Ovary (tissue), 9 donors: ENCODE measurements around the gene NR4A3. TPM values are rescaled to one million over a fixed set of nuclear protein-coding genes. Genes with fewer than 3 reads are reported as not detected.
"Not testable (repeated sequence)": the region's sequence is repeated elsewhere in the genome, so short reads cannot be mapped to it uniquely, and the experiment has no call there.

Experiments used
- DNase-seq, 5 donors: peaks; one replicate each; pipeline ENCODE4 v3.0.0-alpha.2; 2019 to 2020
- H3K27ac ChIP-seq, 2 donors: fragments of 200-600 bp; one replicate each; pipeline versions ENCODE4 v1.5.1 to v1.8.0; 2019 to 2022
- H3K27me3 ChIP-seq: fragments of 200-600 bp; one replicate; pipeline ENCODE4 v1.8.0; 2022
- H3K36me3 ChIP-seq: fragments of 200-600 bp; sonication (generic); one replicate; pipeline ENCODE4 v1.5.1; 2019
- H3K4me1 ChIP-seq: one replicate; pipeline ENCODE4 v1.8.1; 2013; ENCODE audit warnings: mild to moderate bottlenecking, moderate library complexity; ENCODE audit not compliant: insufficient read depth
- H3K4me3 ChIP-seq: fragments of 200-600 bp; sonication (generic); one replicate; pipeline ENCODE4 v1.5.1; 2017
- H3K9me3 ChIP-seq, 2 donors: fragments of 200-600 bp in 1 of 2; sonication (generic) in 1 of 2; one replicate each; pipeline versions ENCODE4 v1.5.1 to v1.8.1; 2013 to 2019; ENCODE audit warnings: mild to moderate bottlenecking in 1 of 2, moderate library complexity in 1 of 2
- CTCF ChIP-seq, 3 donors: fragments of 450-650 bp in 2 of 3; fragments of 200-600 bp in 1 of 3; IDR thresholded peaks; one replicate each; pipeline versions ENCODE4 v1.5.1 to v1.8.0; 2016 to 2022; ENCODE audit warnings: antibody characterized with exemption in 3 of 3, mild to moderate bottlenecking in 1 of 3
- EP300 ChIP-seq: sonication (generic); formaldehyde crosslinking; IDR thresholded peaks from one replicate; pipeline ENCODE4 v1.6.1; 2017; ENCODE audit warnings: antibody characterized with exemption
- POLR2A ChIP-seq: fragments of 450-650 bp; IDR thresholded peaks from one replicate; pipeline ENCODE4 v1.6.1; 2017; ENCODE audit warnings: antibody characterized with exemption, mild to moderate bottlenecking, moderate library complexity
- WGBS, 3 donors: extraction: QIAGEN DNeasy Blood & Tissue Kit in 1 of 3; methylation state at CpG; one replicate each; pipeline versions ENCODE4 v1.1.5 to v1.1.7; 2013 to 2017; 5-methylcytosine and 5-hydroxymethylcytosine counted together
- intact Hi-C, 4 donors: fragments of 100-400 bp; cut with DNase I; formaldehyde crosslinking; loops; one replicate each; pipeline versions ENCODE4 v1.11.0 to v1.15.1; 2022 to 2023
- polyA plus RNA-seq, 2 donors: library from polyadenylated mRNA; stranded (reverse); fragments of 200-250 nt in 1 of 2; fragments of 350-450 nt in 1 of 2; fragmentation: Illumina TruSeq in 1 of 2; extraction: RNeasy Lipid Tissue Mini Kit (QIAGEN cat#74804) in 1 of 2; gene quantifications; one replicate each; pipeline ENCODE4 v1.2.3, GENCODE V29; 2013 to 2014
- total RNA-seq, 7 donors: library from RNA; depleted of rRNA in 2 of 7; stranded (reverse); fragments of >200 nt in 2 of 7; fragmentation: NEBNext Ultra II Directional in 3 of 7; extraction: Animal tissue kit (Norgen Biotek cat#: 25700) in 3 of 7; gene quantifications; one replicate each; pipeline versions ENCODE4 v1.1.0 to v1.2.4, GENCODE V29; 2016 to 2023
- donor health status: DM: no; HTN: no; CAD: no; lungs with moderate emphysema.
- donor health status: DM: no; HTN: no; CAD: no.
- donor health status: Bipolar disorder and iron deficiency.
- donor health status: DM: yes; HTN: yes; CAD: no.
- donor health status: DM: no; HTN: no; CAD: no.
- donor health status: DM: yes; HTN: yes; CAD: no.

The NR4A3 gene
- total and polyA plus RNA-seq, 9 donors: 2.8 to 177 (median 29.2) TPM

- DNase-seq: no peak
- Histone ChIP-seq H3K4me3 (no peak overlapping the region), H3K36me3 (no peaks in the 10 kb centered on the region), H3K9me3 (no peaks in the 10 kb centered on the region), H3K4me1 (no peaks in the 10 kb centered on the region), H3K27me3 (no peaks in the 10 kb centered on the region), H3K27ac (no peak overlapping the region)
- TF ChIP-seq POLR2A: no peak
- TF ChIP-seq EP300: no peak
- TF ChIP-seq CTCF (IDR thresholded peaks at IDR 0.05): no peak
- 87 to 92% (median 88%) methylated on average over 4 of the region's 4 CpGs for whole genome bisulfite sequencing, 3 donors
- intact Hi-C loops: no loop called here
Observed at GRCh38 chr9:99779277-99779676, 42.4 kb upstream of the NR4A3 start.

DNA sequence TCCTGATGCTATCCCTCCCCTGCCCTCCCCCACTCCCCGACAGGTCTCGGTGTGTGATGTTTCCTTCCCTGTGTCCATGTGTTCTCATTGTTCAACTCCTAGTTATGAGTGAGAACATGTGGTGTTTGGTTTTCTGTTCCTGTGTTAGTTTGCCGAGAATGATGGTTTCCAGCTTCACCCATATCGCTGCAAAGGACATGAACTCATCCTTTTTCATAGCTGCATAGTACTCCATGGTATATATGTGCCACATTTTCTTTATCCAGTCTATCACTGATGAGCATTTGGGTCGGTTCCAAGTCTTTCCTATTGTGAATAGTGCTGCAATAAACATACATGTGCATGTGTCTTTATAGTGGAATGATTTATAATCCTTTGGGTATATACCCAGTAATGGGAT lies 39.3 kb upstream of the NR4A3 start:
- DNase-seq, H3K36me3 ChIP-seq, H3K4me3 ChIP-seq, H3K9me3 ChIP-seq, H3K27ac ChIP-seq, H3K27me3 ChIP-seq, H3K4me1 ChIP-seq, intact Hi-C loops: not testable (repeated sequence)
- 90 to 94% (median 91%) methylated on average over 5 of the region's 5 CpGs for WGBS, 3 donors

GRCh38 chr9:99782962-99783718 lies 38.5 kb upstream of the NR4A3 start:
- Histone ChIP-seq H3K27me3 (no peaks in the 10 kb centered on the region), H3K36me3 (no peaks in the 10 kb centered on the region), H3K27ac (no peak overlapping the region), H3K9me3 (no peaks in the 10 kb centered on the region), H3K4me1 (no peaks in the 10 kb centered on the region), H3K4me3 (no peak overlapping the region)
- TF ChIP-seq EP300 (no peak), POLR2A (no peak), CTCF (IDR thresholded peaks at IDR 0.05) (no peak)
- WGBS, 3 donors: 89 to 91% (median 90%) methylated on average over 6 of the region's 6 CpGs
- DNase-seq: no peak
- intact Hi-C loops: no loop called here

- Histone ChIP-seq H3K4me1 (no peaks in the 10 kb centered on the region), H3K36me3 (no peaks in the 10 kb centered on the region), H3K9me3 (no peaks in the 10 kb centered on the region), H3K4me3 (no peak overlapping the region), H3K27me3 (no peaks in the 10 kb centered on the region), H3K27ac (no peak overlapping the region)
- intact Hi-C loops: no loop called here
- TF ChIP-seq POLR2A (no peak), CTCF (IDR thresholded peaks at IDR 0.05) (no peak), EP300 (no peak)
- WGBS, 3 donors: 38 to 40% (median 40%) methylated on average over 2 of the region's 2 CpGs
- no peak for DNase-seq
Observed at GRCh38 chr9:99783799-99784198, 37.9 kb upstream of the NR4A3 start.

- Histone ChIP-seq H3K4me3 (no peak overlapping the region), H3K27ac (no peak overlapping the region), H3K36me3 (no peaks in the 10 kb centered on the region), H3K4me1 (no peaks in the 10 kb centered on the region), H3K27me3 (no peaks in the 10 kb centered on the region), H3K9me3 (no peaks in the 10 kb centered on the region)
- TF ChIP-seq CTCF (IDR thresholded peaks at IDR 0.05) (no peak), POLR2A (no peak), EP300 (no peak)
- intact Hi-C loops: no loop called here
- no peak for DNase-seq
- WGBS, 3 donors: 67 to 80% (median 71%) methylated on average over 1 of the region's 1 CpG
Observed at GRCh38 chr9:99785010-99785590, 36.6 kb upstream of the NR4A3 start.
